Natural killer cell (primary cell): ENCODE results near the gene MAN2B2. TPM values are rescaled to one million over a fixed set of nuclear protein-coding genes. Genes with fewer than 3 reads are reported as not detected.

Experiments used
- ATAC-seq, 3 donors: fragments of 150-1000 bp in 2 of 3; fragments of 200-7000 bp in 1 of 3; cut with Tn5 transposase; 1 replicate in 1 of 3; 2 replicates in 2 of 3; pipeline ENCODE4 v1.10.0; 2021; ENCODE audit warnings: mild to moderate bottlenecking in 2 of 3, moderate library complexity in 2 of 3
- DNase-seq, 2 donors: peaks; one replicate each; pipeline versions ENCODE4 v3.0.0 to v3.0.0-alpha.2; 2013 to 2021; ENCODE audit warnings: mixed read lengths in 1 of 2
- H3K27ac ChIP-seq: one replicate; pipeline ENCODE4 v1.5.1; 2013; ENCODE audit warnings: mild to moderate bottlenecking, low read length
- H3K27me3 ChIP-seq: one replicate; pipeline ENCODE4 v1.6.1; 2013; ENCODE audit warnings: low read length; ENCODE audit not compliant: control insufficient read depth, insufficient read depth
- H3K36me3 ChIP-seq: one replicate; pipeline ENCODE4 v1.6.1; 2013; ENCODE audit warnings: low read length; ENCODE audit not compliant: control insufficient read depth, insufficient read depth
- H3K4me1 ChIP-seq: one replicate; pipeline ENCODE4 v1.6.1; 2013; ENCODE audit warnings: low read length; ENCODE audit not compliant: control insufficient read depth, insufficient read depth
- H3K4me3 ChIP-seq: one replicate; pipeline ENCODE4 v1.5.1; 2013; ENCODE audit warnings: low read length
- H3K9me3 ChIP-seq: one replicate; pipeline ENCODE4 v1.6.1; 2013; ENCODE audit warnings: low read length; ENCODE audit not compliant: control insufficient read depth, insufficient read depth
- H3K27ac Mint-ChIP-seq, 2 donors: one replicate each; pipeline ENCODE4 v1.8.0; 2022; ENCODE audit warnings: mild to moderate bottlenecking in 2 of 2, mixed read lengths in 2 of 2, moderate library complexity in 1 of 2
- H3K27me3 Mint-ChIP-seq, 2 donors: one replicate each; pipeline ENCODE4 v1.8.0; 2022; ENCODE audit warnings: low read depth in 2 of 2, mixed read lengths in 2 of 2
- H3K36me3 Mint-ChIP-seq: one replicate; pipeline ENCODE4 v1.8.0; 2022; ENCODE audit warnings: mixed read lengths
- H3K4me1 Mint-ChIP-seq, 2 donors: one replicate each; pipeline ENCODE4 v1.8.0; 2022; ENCODE audit warnings: mixed read lengths in 2 of 2
- H3K4me3 Mint-ChIP-seq: one replicate; pipeline ENCODE4 v1.8.0; 2022; ENCODE audit warnings: mild to moderate bottlenecking, moderate library complexity, mixed read lengths
- H3K9me3 Mint-ChIP-seq, 2 donors: one replicate each; pipeline ENCODE4 v1.8.0; 2022; ENCODE audit warnings: mixed read lengths in 2 of 2
- CTCF ChIP-seq: fragments of 200-600 bp; IDR thresholded peaks from one replicate; pipeline ENCODE4 v1.8.0; 2022; ENCODE audit warnings: antibody characterized with exemption
- WGBS: methylation state at CpG from one replicate; pipeline ENCODE4 v1.1.7; 2013; ENCODE audit warnings: missing lambda C conversion rate; ENCODE audit not compliant: insufficient coverage; 5-methylcytosine and 5-hydroxymethylcytosine counted together
- intact Hi-C: fragments of 100-400 bp; cut with micrococcal nuclease; formaldehyde crosslinking; loops from one replicate; pipeline ENCODE4 v1.14.2; 2022
- total RNA-seq, 4 donors: library from RNA; stranded (reverse); fragments of 120-200 nt in 1 of 4; gene quantifications; one replicate each; pipeline versions ENCODE4 v1.2.3 to v1.2.4, GENCODE V29; 2013 to 2022

Gene MAN2B2
- total RNA-seq, 3 donors from 2014 or later (not counting 1 experiment from before 2014, with no cell fraction given), result 34.5 to 47.8 (median 39.0) TPM

- Mint-ChIP-seq H3K4me1 (no peaks in the 10 kb centered on the region), H3K27me3 (peaks cover 0 to 2% of the 10 kb centered on the region in 2 donors), H3K27ac (no peak overlapping the region), H3K9me3 (no peaks in the 10 kb centered on the region), H3K4me3 (no peak overlapping the region), H3K36me3 (no peaks in the 10 kb centered on the region)
- H3K9me3 ChIP-seq, result no peaks in the 10 kb centered on the region
- intact Hi-C loops, result no loop called here
- no peaks in the 10 kb centered on the region for H3K36me3 ChIP-seq
- H3K27ac ChIP-seq, result no peak overlapping the region
- ATAC-seq (no peak), DNase-seq (no peak)
- no peaks in the 10 kb centered on the region for H3K4me1 ChIP-seq
- no peaks in the 10 kb centered on the region for H3K27me3 ChIP-seq
- WGBS, result 52% methylated on average over 9 of the region's 9 CpGs
- TF ChIP-seq CTCF, result no peak
- no peak overlapping the region for H3K4me3 ChIP-seq
Measured at GRCh38 chr4:6526671-6527091, 48.3 kb upstream of the MAN2B2 start.

- TF ChIP-seq CTCF, result no peak
- no peaks in the 10 kb centered on the region for H3K9me3 ChIP-seq
- H3K36me3 Mint-ChIP-seq, result no peaks in the 10 kb centered on the region
- ATAC-seq, result no peak
- no peaks in the 10 kb centered on the region for H3K9me3 Mint-ChIP-seq
- no peak overlapping the region for H3K27ac ChIP-seq
- no peaks in the 10 kb centered on the region for H3K4me1 ChIP-seq
- WGBS, result 84% methylated on average over 8 of the region's 8 CpGs
- H3K27ac Mint-ChIP-seq, result no peak overlapping the region
- H3K27me3 ChIP-seq, result no peaks in the 10 kb centered on the region
- intact Hi-C loops, result no loop called here
- no peak overlapping the region for H3K4me3 ChIP-seq
- H3K36me3 ChIP-seq, result no peaks in the 10 kb centered on the region
- no peak for DNase-seq
- H3K4me3 Mint-ChIP-seq, result no peak overlapping the region
- H3K4me1 Mint-ChIP-seq, result no peaks in the 10 kb centered on the region
- H3K27me3 Mint-ChIP-seq, result peaks cover 0 to 2% of the 10 kb centered on the region in 2 donors
Measured at GRCh38 chr4:6527259-6527658, 47.7 kb upstream of the MAN2B2 start.

GRCh38 chr4:6527683-6528595 lies 47.0 kb upstream of the MAN2B2 start:
- no peaks in the 10 kb centered on the region for H3K4me1 ChIP-seq
- no peaks in the 10 kb centered on the region for H3K36me3 Mint-ChIP-seq
- intact Hi-C loops, result no loop called here
- DNase-seq (no peak), ATAC-seq (no peak)
- H3K36me3 ChIP-seq, result no peaks in the 10 kb centered on the region
- H3K4me3 ChIP-seq, result no peak overlapping the region
- no peak for TF ChIP-seq CTCF
- H3K4me3 Mint-ChIP-seq, result no peak overlapping the region
- WGBS, result 71% methylated on average over 26 of the region's 26 CpGs
- H3K27me3 Mint-ChIP-seq, result peaks cover 0 to 2% of the 10 kb centered on the region in 2 donors
- H3K4me1 Mint-ChIP-seq, result no peaks in the 10 kb centered on the region
- no peaks in the 10 kb centered on the region for H3K9me3 ChIP-seq
- no peak overlapping the region for H3K27ac ChIP-seq
- no peaks in the 10 kb centered on the region for H3K27me3 ChIP-seq
- no peak overlapping the region for H3K27ac Mint-ChIP-seq
- H3K9me3 Mint-ChIP-seq, result no peaks in the 10 kb centered on the region
